ENCODE data around the gene VENTX.
A peak's percentile ranks its signal among the peaks of the same experiment; 100 is the strongest.

The VENTX gene

DNA sequence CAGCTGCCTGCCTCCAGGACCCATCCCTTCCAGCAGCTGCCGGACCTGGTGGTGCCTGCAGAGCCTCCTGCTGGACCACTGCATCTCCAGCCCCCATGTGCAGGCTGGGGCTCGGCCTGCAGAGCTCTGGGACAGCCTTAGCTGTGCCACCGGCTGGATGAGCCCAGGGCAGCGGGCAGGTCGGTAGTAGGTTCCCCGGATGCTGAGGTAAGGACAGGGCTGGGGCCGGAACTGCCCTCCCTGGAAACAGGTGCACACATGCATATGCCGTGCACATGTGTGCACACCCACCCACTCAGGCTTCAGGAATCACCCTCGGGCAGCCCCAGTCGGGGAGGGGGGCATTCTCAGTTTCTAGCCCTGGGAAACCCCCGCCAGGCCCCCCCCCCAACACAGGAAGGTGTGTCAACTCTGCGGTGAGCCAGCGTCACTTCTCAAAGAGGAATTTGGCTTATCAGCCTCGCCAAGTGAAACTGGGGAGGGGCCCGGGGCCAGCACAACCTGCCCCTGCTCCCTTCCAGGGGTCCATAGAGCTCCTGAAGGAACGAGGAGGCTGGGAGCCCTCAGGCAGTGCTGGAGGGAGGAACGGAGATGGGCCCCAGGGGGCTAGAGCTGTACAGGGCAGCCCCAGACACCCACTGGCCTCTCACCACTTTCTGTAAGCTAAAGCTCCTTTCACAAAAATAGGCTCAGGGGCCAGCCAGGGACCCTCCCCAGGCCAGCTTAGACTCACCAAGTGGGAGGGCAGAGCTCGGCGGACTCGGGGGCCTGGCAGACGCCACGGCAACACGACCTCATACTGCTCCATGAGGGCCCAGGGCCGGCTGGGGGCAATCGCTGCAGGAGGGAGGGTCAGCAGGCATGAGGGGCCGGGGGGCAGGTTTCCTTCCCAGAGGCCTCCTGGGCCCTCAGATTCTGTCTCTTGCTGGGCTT, 37.4 kb downstream of the VENTX start:
- no peaks in the 10 kb centered on the region for H3K9me3 ChIP-seq (ENCODE audit: control insufficient read depth, insufficient read depth, low read depth, low read length)
- H3K4me1 ChIP-seq (ENCODE audit: control insufficient read depth, insufficient read depth, low read length): no peaks in the 10 kb centered on the region
- H3K4me3 ChIP-seq (ENCODE audit: low read depth, low read length): no peak overlapping the region
- peaks cover 0 to 17% of the 10 kb centered on the region in 2 experiments; a peak in 1 of 3 replicates for H3K36me3 ChIP-seq (ENCODE audit: control insufficient read depth in 2 of 2, insufficient read depth in 1 of 2, low read length in 2 of 2)
- POLR2A ChIA-PET: interaction anchor here (0.8 kb wide), 1 partner anchor 16 kb away, joined by 10 read pairs; no protein-coding TSS in a partner anchor
- CTCF ChIA-PET: interaction anchor here (1.2 kb wide), 1 partner anchor 54 kb away, joined by 4 read pairs; no protein-coding TSS in a partner anchor
- TF ChIP-seq, protein P1, sequence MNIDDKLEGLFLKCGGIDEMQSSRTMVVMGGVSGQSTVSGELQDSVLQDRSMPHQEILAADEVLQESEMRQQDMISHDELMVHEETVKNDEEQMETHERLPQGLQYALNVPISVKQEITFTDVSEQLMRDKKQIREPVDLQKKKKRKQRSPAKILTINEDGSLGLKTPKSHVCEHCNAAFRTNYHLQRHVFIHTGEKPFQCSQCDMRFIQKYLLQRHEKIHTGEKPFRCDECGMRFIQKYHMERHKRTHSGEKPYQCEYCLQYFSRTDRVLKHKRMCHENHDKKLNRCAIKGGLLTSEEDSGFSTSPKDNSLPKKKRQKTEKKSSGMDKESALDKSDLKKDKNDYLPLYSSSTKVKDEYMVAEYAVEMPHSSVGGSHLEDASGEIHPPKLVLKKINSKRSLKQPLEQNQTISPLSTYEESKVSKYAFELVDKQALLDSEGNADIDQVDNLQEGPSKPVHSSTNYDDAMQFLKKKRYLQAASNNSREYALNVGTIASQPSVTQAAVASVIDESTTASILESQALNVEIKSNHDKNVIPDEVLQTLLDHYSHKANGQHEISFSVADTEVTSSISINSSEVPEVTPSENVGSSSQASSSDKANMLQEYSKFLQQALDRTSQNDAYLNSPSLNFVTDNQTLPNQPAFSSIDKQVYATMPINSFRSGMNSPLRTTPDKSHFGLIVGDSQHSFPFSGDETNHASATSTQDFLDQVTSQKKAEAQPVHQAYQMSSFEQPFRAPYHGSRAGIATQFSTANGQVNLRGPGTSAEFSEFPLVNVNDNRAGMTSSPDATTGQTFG (tag by site-specific recombination; IDR thresholded peaks at IDR 0.05; ENCODE audit: borderline replicate concordance): no peak
- no peak for TF ChIP-seq ZNF239 (tag by site-specific recombination; IDR thresholded peaks at IDR 0.05)
- TF ChIP-seq, protein P2, sequence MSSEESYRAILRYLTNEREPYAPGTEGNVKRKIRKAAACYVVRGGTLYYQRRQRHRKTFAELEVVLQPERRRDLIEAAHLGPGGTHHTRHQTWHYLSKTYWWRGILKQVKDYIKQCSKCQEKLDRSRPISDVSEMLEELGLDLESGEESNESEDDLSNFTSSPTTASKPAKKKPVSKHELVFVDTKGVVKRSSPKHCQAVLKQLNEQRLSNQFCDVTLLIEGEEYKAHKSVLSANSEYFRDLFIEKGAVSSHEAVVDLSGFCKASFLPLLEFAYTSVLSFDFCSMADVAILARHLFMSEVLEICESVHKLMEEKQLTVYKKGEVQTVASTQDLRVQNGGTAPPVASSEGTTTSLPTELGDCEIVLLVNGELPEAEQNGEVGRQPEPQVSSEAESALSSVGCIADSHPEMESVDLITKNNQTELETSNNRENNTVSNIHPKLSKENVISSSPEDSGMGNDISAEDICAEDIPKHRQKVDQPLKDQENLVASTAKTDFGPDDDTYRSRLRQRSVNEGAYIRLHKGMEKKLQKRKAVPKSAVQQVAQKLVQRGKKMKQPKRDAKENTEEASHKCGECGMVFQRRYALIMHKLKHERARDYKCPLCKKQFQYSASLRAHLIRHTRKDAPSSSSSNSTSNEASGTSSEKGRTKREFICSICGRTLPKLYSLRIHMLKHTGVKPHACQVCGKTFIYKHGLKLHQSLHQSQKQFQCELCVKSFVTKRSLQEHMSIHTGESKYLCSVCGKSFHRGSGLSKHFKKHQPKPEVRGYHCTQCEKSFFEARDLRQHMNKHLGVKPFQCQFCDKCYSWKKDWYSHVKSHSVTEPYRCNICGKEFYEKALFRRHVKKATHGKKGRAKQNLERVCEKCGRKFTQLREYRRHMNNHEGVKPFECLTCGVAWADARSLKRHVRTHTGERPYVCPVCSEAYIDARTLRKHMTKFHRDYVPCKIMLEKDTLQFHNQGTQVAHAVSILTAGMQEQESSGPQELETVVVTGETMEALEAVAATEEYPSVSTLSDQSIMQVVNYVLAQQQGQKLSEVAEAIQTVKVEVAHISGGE (tag by site-specific recombination; conservative IDR thresholded peaks at IDR 0.05; ENCODE audit: low read depth): no peak
- TF ChIP-seq, protein P3, sequence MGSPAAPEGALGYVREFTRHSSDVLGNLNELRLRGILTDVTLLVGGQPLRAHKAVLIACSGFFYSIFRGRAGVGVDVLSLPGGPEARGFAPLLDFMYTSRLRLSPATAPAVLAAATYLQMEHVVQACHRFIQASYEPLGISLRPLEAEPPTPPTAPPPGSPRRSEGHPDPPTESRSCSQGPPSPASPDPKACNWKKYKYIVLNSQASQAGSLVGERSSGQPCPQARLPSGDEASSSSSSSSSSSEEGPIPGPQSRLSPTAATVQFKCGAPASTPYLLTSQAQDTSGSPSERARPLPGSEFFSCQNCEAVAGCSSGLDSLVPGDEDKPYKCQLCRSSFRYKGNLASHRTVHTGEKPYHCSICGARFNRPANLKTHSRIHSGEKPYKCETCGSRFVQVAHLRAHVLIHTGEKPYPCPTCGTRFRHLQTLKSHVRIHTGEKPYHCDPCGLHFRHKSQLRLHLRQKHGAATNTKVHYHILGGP (tag by site-specific recombination; IDR thresholded peaks at IDR 0.05): no peak
- TF ChIP-seq ZNF530 (tag by site-specific recombination; IDR thresholded peaks at IDR 0.05; ENCODE audit: low read depth): no peak
- no peak for TF ChIP-seq ZNF202 (tag by site-specific recombination; IDR thresholded peaks at IDR 0.05; ENCODE audit: borderline replicate concordance)
- no peak for TF ChIP-seq IKZF3 (tag by site-specific recombination; IDR thresholded peaks at IDR 0.05)
- TF ChIP-seq, protein P4, sequence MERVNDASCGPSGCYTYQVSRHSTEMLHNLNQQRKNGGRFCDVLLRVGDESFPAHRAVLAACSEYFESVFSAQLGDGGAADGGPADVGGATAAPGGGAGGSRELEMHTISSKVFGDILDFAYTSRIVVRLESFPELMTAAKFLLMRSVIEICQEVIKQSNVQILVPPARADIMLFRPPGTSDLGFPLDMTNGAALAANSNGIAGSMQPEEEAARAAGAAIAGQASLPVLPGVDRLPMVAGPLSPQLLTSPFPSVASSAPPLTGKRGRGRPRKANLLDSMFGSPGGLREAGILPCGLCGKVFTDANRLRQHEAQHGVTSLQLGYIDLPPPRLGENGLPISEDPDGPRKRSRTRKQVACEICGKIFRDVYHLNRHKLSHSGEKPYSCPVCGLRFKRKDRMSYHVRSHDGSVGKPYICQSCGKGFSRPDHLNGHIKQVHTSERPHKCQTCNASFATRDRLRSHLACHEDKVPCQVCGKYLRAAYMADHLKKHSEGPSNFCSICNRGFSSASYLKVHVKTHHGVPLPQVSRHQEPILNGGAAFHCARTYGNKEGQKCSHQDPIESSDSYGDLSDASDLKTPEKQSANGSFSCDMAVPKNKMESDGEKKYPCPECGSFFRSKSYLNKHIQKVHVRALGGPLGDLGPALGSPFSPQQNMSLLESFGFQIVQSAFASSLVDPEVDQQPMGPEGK (tag by site-specific recombination; IDR thresholded peaks at IDR 0.05): 0 out of 2 replicates have a peak, but pooled peaks have one; percentile 25
- TF ChIP-seq, protein P5, sequence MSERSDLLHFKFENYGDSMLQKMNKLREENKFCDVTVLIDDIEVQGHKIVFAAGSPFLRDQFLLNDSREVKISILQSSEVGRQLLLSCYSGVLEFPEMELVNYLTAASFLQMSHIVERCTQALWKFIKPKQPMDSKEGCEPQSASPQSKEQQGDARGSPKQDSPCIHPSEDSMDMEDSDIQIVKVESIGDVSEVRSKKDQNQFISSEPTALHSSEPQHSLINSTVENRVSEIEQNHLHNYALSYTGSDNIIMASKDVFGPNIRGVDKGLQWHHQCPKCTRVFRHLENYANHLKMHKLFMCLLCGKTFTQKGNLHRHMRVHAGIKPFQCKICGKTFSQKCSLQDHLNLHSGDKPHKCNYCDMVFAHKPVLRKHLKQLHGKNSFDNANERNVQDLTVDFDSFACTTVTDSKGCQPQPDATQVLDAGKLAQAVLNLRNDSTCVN (tag by site-specific recombination; optimal IDR thresholded peaks at IDR 0.05): no peak
- TF ChIP-seq ZNF707 (tag by site-specific recombination; IDR thresholded peaks at IDR 0.05): no peak
- peak; percentile 43; the same call in 1 of the 2 replicates for TF ChIP-seq ZIC2 (tag by site-specific recombination; IDR thresholded peaks at IDR 0.05)
- peak; percentile 14; the same call in 1 of the 2 replicates for TF ChIP-seq ZNF341 (tag by site-specific recombination; IDR thresholded peaks at IDR 0.05; ENCODE audit: low read depth)
- TF ChIP-seq, protein P6, sequence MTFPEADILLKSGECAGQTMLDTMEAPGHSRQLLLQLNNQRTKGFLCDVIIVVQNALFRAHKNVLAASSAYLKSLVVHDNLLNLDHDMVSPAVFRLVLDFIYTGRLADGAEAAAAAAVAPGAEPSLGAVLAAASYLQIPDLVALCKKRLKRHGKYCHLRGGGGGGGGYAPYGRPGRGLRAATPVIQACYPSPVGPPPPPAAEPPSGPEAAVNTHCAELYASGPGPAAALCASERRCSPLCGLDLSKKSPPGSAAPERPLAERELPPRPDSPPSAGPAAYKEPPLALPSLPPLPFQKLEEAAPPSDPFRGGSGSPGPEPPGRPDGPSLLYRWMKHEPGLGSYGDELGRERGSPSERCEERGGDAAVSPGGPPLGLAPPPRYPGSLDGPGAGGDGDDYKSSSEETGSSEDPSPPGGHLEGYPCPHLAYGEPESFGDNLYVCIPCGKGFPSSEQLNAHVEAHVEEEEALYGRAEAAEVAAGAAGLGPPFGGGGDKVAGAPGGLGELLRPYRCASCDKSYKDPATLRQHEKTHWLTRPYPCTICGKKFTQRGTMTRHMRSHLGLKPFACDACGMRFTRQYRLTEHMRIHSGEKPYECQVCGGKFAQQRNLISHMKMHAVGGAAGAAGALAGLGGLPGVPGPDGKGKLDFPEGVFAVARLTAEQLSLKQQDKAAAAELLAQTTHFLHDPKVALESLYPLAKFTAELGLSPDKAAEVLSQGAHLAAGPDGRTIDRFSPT (tag by site-specific recombination; IDR thresholded peaks at IDR 0.05): 0 out of 2 replicates have a peak, but pooled peaks have one; percentile 42
- TF ChIP-seq ZNF600 (tag by site-specific recombination; IDR thresholded peaks at IDR 0.05): 0 out of 2 replicates have a peak, but pooled peaks have one; percentile 45
- H3K27ac ChIP-seq (ENCODE audit: extremely low read depth, low read depth, low read length): no peak overlapping the region
